K562 (cell line): Measurements from ENCODE around the gene RMND5B. TPM values are rescaled to one million over a fixed set of nuclear protein-coding genes. Genes with fewer than 3 reads are reported as not detected.
A peak's percentile ranks its signal among the peaks of the same experiment; 100 is the strongest.

Experiments
- ARID1B ChIP-seq: fragments of 450-650 bp; IDR thresholded peaks from 2 replicates; pipeline ENCODE4 v1.6.1; 2016; ENCODE audit warnings: antibody characterized with exemption, mild to moderate bottlenecking, inconsistent platforms
- ATF1 ChIP-seq, 2 experiments: fragments of 450-650 bp in 1 of 2; IDR thresholded peaks; 2 replicates each; pipeline ENCODE4 v1.6.1; 2016; ENCODE audit warnings: missing compliant biosample characterization in 1 of 2, missing genetic modification characterization in 1 of 2
- CC2D1A ChIP-seq: fragments of 450-650 bp; IDR thresholded peaks from 2 replicates; pipeline ENCODE4 v1.6.1; 2017; ENCODE audit warnings: mild to moderate bottlenecking
- CEBPG ChIP-seq, 3 experiments: fragments of 200-800 bp in 1 of 3; sonication (Bioruptor generic) in 1 of 3; sonication (generic) in 1 of 3; formaldehyde crosslinking in 1 of 3; IDR thresholded peaks in 2 of 3; conservative IDR thresholded peaks in 1 of 3; 2 replicates each; pipeline versions ENCODE4 v1.6.1 to v1.8.0; 2016 to 2022; ENCODE audit warnings: missing compliant biosample characterization in 2 of 3, missing genetic modification characterization in 2 of 3, mild to moderate bottlenecking in 1 of 3, missing genetic modification reagents in 1 of 3
- DIDO1 ChIP-seq: fragments of 450-650 bp; IDR thresholded peaks from 2 replicates; pipeline ENCODE4 v1.6.1; 2016; ENCODE audit warnings: low read depth, missing biosample characterization, missing genetic modification characterization
- ETS1 ChIP-seq: conservative IDR thresholded peaks from 2 replicates; pipeline ENCODE4 v1.6.1; 2011; ENCODE audit warnings: low read depth, mild to moderate bottlenecking, low read length; ENCODE audit not compliant: control insufficient read depth
- HDAC1 ChIP-seq, 2 experiments: fragments of 450-650 bp; IDR thresholded peaks; 2 replicates each; pipeline ENCODE4 v1.6.1; 2016 to 2017; ENCODE audit warnings: inconsistent platforms in 1 of 2, mild to moderate bottlenecking in 1 of 2, moderate library complexity in 1 of 2
- HES1 ChIP-seq: fragments of 450-650 bp; IDR thresholded peaks from 2 replicates; pipeline ENCODE4 v1.6.1; 2016; ENCODE audit warnings: low read depth, mild to moderate bottlenecking, moderate library complexity
- RHOXF2B ChIP-seq: fragments of 250-450 bp; sonication (Bioruptor Pico); conservative IDR thresholded peaks from 2 replicates; pipeline ENCODE4 v1.5.1; 2021
- SNIP1 ChIP-seq: fragments of 450-650 bp; IDR thresholded peaks from 2 replicates; pipeline ENCODE4 v1.7.1; 2017; ENCODE audit warnings: low read depth, mild to moderate bottlenecking
- TAL1 ChIP-seq: fragments of 450-650 bp; IDR thresholded peaks from 2 replicates; pipeline ENCODE4 v1.6.1; 2016; ENCODE audit warnings: mild to moderate bottlenecking
- ZBTB40 ChIP-seq, 2 experiments: fragments of 450-650 bp in 1 of 2; sonication (generic) in 1 of 2; formaldehyde crosslinking in 1 of 2; IDR thresholded peaks; 2 replicates each; pipeline versions ENCODE4 v1.7.1 to v1.9.0; 2016 to 2022; ENCODE audit warnings: inconsistent platforms in 1 of 2, mild to moderate bottlenecking in 1 of 2, missing genetic modification reagents in 1 of 2
- ZBTB5 ChIP-seq: fragments of 450-650 bp; IDR thresholded peaks from 2 replicates; pipeline ENCODE4 v1.6.1; 2017; ENCODE audit warnings: antibody characterized with exemption
- ZNF668 ChIP-seq: fragments of 250-450 bp; sonication (Bioruptor Pico); IDR thresholded peaks from 2 replicates; pipeline ENCODE4 v1.8.0; 2022; ENCODE audit warnings: mild to moderate bottlenecking, inconsistent platforms
- polyA plus RNA-seq, 8 experiments: library from polyadenylated mRNA; depleted of rRNA in 4 of 8; stranded (reverse) in 5 of 8; unstranded in 3 of 8; fragments of >200 nt; fragmentation: Nextera tagmentation in 2 of 8; fragmentation: Illumina TruSeq in 1 of 8; extraction: Ambion mirVana in 2 of 8; extraction: Trizol in 1 of 8; gene quantifications; 2 replicates each; pipeline versions ENCODE4 v1.2.1 to v1.2.3, GENCODE V29; 2011 to 2014; ENCODE audit warnings: inconsistent platforms in 1 of 8, missing spikeins in 1 of 8
- total RNA-seq, 7 experiments: library from RNA; depleted of rRNA in 6 of 7; stranded (reverse); fragments of >200 nt in 6 of 7; fragmentation: Illumina TruSeq in 2 of 7; extraction: Trizol in 2 of 7; gene quantifications; 2 replicates each; pipeline versions ENCODE4 v1.2.1 to v1.2.3, GENCODE V29; 2011 to 2021; ENCODE audit warnings: low replicate concordance in 1 of 7

Gene RMND5B
- total and polyA plus RNA-seq, 9 of the 15 experiments (the other 6 are each of a cell fraction or from before 2014, with no cell fraction given), result 2.6 to 57.0 (median 28.3) TPM

GRCh38 chr5:178182158-178182876 lies 51.5 kb downstream of the RMND5B start (continued):
- TF ChIP-seq HES1 (no peak), ZNF668 (no peak), ETS1 (peak; percentile 62), CC2D1A (peak; percentile 35; the same call in 1 of the 2 replicates), RHOXF2B (CRISPR knock-in tag) (no peak), ZBTB40 (IDR thresholded peaks at IDR 0.05) (no peak), ZBTB40 (CRISPR knock-in tag; IDR thresholded peaks at IDR 0.05) (no peak), TAL1 (peak; percentile 74), SNIP1 (no peak), HDAC1 (IDR thresholded peaks at IDR 0.05) (peak in 1 of 2 experiments; percentile 31; a peak in 1 of 4 replicates), ATF1 (CRISPR knock-in tag; IDR thresholded peaks at IDR 0.05) (no peak), ATF1 (tag; IDR thresholded peaks at IDR 0.05) (no peak), ARID1B (peak; percentile 86), DIDO1 (tag) (no peak), ZBTB5 (no peak), CEBPG (CRISPR knock-in tag; IDR thresholded peaks at IDR 0.05) (no peak), CEBPG (tag; conservative IDR thresholded peaks at IDR 0.05 in 1 of 2, IDR thresholded peaks at IDR 0.05 in 1 of 2) (no peak)
